MM.1S (cell line): ENCODE data around the gene EPS8L1.

ENCODE experiments used
- DNase-seq: peaks from one replicate; pipeline ENCODE4 v3.0.0-alpha.2; 2015
- H2AFZ ChIP-seq: fragments of 300-600 bp; sonication (generic); 2 replicates; pipeline ENCODE4 v1.6.0; 2016; ENCODE audit warnings: antibody characterized with exemption, low read length
- H3F3A ChIP-seq: fragments of 300-600 bp; sonication (generic); 2 replicates; pipeline ENCODE4 v1.6.1; 2016; ENCODE audit warnings: mild to moderate bottlenecking, antibody characterized with exemption, low read length, moderate library complexity, mixed read lengths; ENCODE audit not compliant: insufficient read depth
- H3K27ac ChIP-seq: fragments of 300-600 bp; sonication (generic); 2 replicates; pipeline ENCODE4 v1.5.1; 2016; ENCODE audit warnings: mild to moderate bottlenecking, low read length
- H3K27me3 ChIP-seq: fragments of 300-600 bp; sonication (generic); replicated peaks from 2 replicates; pipeline ENCODE4 v1.6.0; 2016; ENCODE audit warnings: low read length; ENCODE audit not compliant: insufficient read depth
- H3K36me3 ChIP-seq: fragments of 300-600 bp; sonication (generic); replicated peaks from 2 replicates; pipeline ENCODE4 v1.6.1; 2016; ENCODE audit warnings: mild to moderate bottlenecking, low read length, mixed read lengths; ENCODE audit not compliant: insufficient read depth
- H3K4me1 ChIP-seq: fragments of 300-600 bp; sonication (generic); 2 replicates; pipeline ENCODE4 v1.6.1; 2016; ENCODE audit warnings: low read length, mixed read lengths
- H3K4me2 ChIP-seq: fragments of 300-600 bp; sonication (generic); 2 replicates; pipeline ENCODE4 v1.6.0; 2016; ENCODE audit warnings: low read depth, low read length
- H3K4me3 ChIP-seq: fragments of 300-600 bp; sonication (generic); 2 replicates; pipeline ENCODE4 v1.5.1; 2016; ENCODE audit warnings: low read length, mixed read lengths
- H3K79me2 ChIP-seq: fragments of 300-600 bp; sonication (generic); 2 replicates; pipeline ENCODE4 v1.6.1; 2016; ENCODE audit warnings: mixed run types, low read length, mixed read lengths
- H3K9ac ChIP-seq: fragments of 300-600 bp; sonication (generic); 2 replicates; pipeline ENCODE4 v1.6.1; 2016; ENCODE audit warnings: low read length, mixed read lengths
- H3K9me2 ChIP-seq: fragments of 300-600 bp; sonication (generic); replicated peaks from 2 replicates; pipeline ENCODE4 v1.6.1; 2016; ENCODE audit warnings: mild to moderate bottlenecking, low read length, mixed read lengths; ENCODE audit not compliant: insufficient read depth
- H3K9me3 ChIP-seq: fragments of 300-600 bp; sonication (generic); replicated peaks from 2 replicates; pipeline ENCODE4 v1.6.1; 2016; ENCODE audit warnings: mild to moderate bottlenecking, low read length, mixed read lengths; ENCODE audit not compliant: insufficient read depth
- H4K20me1 ChIP-seq: fragments of 300-600 bp; sonication (generic); 2 replicates; pipeline ENCODE4 v1.6.1; 2016; ENCODE audit warnings: mild to moderate bottlenecking, low read length, moderate library complexity, mixed read lengths; ENCODE audit not compliant: insufficient read depth
- EZH2 ChIP-seq: fragments of 300-600 bp; sonication (generic); optimal IDR thresholded peaks from 2 replicates; pipeline ENCODE3; 2017; ENCODE audit warnings: low read depth, mild to moderate bottlenecking, antibody characterized with exemption, low read length, mixed read lengths
- EZH2phosphoT487 ChIP-seq: fragments of 300-600 bp; sonication (generic); IDR thresholded peaks from 2 replicates; pipeline ENCODE4 v1.6.1; 2018; ENCODE audit warnings: antibody characterized with exemption, low read length
- TF ChIP-seq, protein P1 (sequence below): fragments of 300-600 bp; sonication (generic); IDR thresholded peaks from 2 replicates; pipeline ENCODE4 v1.5.1; 2016; ENCODE audit warnings: antibody characterized with exemption, low read length, mixed read lengths

EPS8L1 gene

DNA sequence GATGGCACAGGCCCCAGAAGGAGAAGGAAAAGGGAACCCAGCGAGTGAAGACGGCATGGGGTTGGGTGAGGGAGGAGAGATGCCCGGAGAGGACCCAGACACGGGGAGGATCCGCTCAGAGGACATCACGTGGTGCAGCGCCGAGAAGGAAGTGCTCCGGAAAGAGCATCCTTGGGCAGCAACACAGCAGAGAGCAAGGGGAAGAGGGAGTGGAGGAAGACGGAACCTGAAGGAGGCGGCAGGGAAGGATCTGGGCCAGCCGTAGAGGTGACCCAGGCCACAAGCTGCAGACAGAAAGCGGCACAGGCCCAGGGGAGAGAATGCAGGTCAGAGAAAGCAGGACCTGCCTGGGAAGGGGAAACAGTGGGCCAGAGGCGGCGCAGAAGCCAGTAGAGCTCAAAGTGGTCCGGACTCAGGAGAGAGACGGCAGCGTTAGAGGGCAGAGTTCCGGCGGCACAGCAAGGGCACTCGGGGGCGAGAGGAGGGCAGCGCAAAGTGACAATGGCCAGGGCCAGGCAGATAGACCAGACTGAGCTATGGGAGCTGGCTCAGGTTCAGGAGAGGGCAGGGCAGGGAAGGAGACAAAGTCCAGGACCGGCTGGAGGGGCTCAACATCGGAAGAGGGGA, 40.7 kb downstream of the EPS8L1 start:
- Histone ChIP-seq H3F3A (0 out of 2 replicates have a peak, but pooled peaks cover 4% of the 10 kb centered on the region), H3K4me1 (peaks cover 10% of the 10 kb centered on the region; the same call in 1 of the 2 replicates), H3K79me2 (peaks cover 54% of the 10 kb centered on the region), H3K4me2 (peak overlapping the region; percentile 93), H3K36me3 (no peaks in the 10 kb centered on the region), H3K4me3 (peak overlapping the region; percentile 79), H3K9me3 (no peaks in the 10 kb centered on the region), H4K20me1 (no peaks in the 10 kb centered on the region), H3K9ac (peak overlapping the region; percentile 72), H3K27me3 (peaks cover 23% of the 10 kb centered on the region), H3K27ac (peak overlapping the region; percentile 24; the same call in 1 of the 2 replicates), H3K9me2 (no peaks in the 10 kb centered on the region), H2AFZ (0 out of 2 replicates have a peak overlapping the region, but pooled peaks have one; percentile 17)
- DNase-seq, result peak; percentile 34
- no peak for TF ChIP-seq EZH2

DNA sequence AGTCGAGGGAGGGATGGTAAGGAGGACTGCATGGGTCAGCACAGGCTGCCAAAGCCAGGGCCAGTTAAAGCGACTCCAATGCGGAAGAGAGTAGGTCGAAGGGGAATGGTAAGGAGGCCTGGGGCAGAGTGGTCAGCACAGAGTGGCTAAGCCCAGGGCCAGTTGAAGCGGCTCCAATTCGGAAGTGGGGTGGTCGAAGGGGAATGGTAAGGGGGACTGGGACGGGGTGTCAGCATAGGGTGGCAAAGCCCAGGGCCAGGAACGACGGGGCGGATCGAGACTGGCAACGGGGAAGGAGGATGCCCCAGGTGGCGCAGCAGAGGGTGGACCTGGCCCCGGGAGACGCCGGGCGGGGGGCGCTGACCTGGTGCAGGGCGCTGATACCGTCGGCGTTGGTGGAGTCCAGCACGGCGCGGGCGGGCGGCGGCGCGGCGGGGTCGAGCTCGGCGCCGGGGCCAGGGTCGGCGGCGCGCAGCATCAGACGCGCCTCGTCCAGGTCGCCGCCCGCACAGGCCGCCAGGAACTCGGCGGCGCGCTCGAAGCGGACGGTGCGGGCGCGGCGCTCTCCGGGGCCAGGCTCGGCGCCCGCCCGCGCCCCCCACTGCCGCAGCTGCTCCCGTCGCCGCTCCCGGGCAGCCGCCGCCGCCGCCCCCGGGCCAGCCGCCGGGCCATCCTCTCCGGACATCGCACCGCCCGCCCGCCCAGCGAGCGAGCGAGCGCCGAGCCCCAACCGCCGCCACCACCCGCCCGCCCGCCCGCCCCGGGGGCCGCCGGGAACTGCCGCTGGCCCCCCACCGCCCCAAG, 41.4 kb downstream of the EPS8L1 start, which contains the start of gene PPP1R12C:
TSS of gene PPP1R12C (minus strand) at position 779 of the 804 bp plus-strand sequence. CDS start at position 685, 94 bp downstream.
- peak within 1 kb of the TSS; percentile 72 for H3K9ac ChIP-seq
- DNase-seq, result no peak
- peaks cover 10% of the 10 kb centered on the region; the same call in 1 of the 2 replicates for H3K4me1 ChIP-seq
- H4K20me1 ChIP-seq, result no peaks in the 10 kb centered on the region
- peak within 1 kb of the TSS; percentile 93 for H3K4me2 ChIP-seq
- peak within 1 kb of the TSS; percentile 81 for H3K4me3 ChIP-seq
- peak within 1 kb of the TSS; percentile 83 for H2AFZ ChIP-seq
- H3K79me2 ChIP-seq, result peaks cover 49% of the 10 kb centered on the region
- peaks cover 30% of the 10 kb centered on the region for H3K27me3 ChIP-seq
- H3K36me3 ChIP-seq, result no peaks in the 10 kb centered on the region
- peak within 1 kb of the TSS; percentile 24; the same call in 1 of the 2 replicates for H3K27ac ChIP-seq
- H3K9me2 ChIP-seq, result no peaks in the 10 kb centered on the region
- TF ChIP-seq EZH2 (no peak), EZH2phosphoT487 (no peak)
- TF ChIP-seq, protein P1, sequence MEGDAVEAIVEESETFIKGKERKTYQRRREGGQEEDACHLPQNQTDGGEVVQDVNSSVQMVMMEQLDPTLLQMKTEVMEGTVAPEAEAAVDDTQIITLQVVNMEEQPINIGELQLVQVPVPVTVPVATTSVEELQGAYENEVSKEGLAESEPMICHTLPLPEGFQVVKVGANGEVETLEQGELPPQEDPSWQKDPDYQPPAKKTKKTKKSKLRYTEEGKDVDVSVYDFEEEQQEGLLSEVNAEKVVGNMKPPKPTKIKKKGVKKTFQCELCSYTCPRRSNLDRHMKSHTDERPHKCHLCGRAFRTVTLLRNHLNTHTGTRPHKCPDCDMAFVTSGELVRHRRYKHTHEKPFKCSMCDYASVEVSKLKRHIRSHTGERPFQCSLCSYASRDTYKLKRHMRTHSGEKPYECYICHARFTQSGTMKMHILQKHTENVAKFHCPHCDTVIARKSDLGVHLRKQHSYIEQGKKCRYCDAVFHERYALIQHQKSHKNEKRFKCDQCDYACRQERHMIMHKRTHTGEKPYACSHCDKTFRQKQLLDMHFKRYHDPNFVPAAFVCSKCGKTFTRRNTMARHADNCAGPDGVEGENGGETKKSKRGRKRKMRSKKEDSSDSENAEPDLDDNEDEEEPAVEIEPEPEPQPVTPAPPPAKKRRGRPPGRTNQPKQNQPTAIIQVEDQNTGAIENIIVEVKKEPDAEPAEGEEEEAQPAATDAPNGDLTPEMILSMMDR, result no peak
- 0 out of 2 replicates have a peak, but pooled peaks cover 4% of the 10 kb centered on the region for H3F3A ChIP-seq
- H3K9me3 ChIP-seq, result no peaks in the 10 kb centered on the region

DNA sequence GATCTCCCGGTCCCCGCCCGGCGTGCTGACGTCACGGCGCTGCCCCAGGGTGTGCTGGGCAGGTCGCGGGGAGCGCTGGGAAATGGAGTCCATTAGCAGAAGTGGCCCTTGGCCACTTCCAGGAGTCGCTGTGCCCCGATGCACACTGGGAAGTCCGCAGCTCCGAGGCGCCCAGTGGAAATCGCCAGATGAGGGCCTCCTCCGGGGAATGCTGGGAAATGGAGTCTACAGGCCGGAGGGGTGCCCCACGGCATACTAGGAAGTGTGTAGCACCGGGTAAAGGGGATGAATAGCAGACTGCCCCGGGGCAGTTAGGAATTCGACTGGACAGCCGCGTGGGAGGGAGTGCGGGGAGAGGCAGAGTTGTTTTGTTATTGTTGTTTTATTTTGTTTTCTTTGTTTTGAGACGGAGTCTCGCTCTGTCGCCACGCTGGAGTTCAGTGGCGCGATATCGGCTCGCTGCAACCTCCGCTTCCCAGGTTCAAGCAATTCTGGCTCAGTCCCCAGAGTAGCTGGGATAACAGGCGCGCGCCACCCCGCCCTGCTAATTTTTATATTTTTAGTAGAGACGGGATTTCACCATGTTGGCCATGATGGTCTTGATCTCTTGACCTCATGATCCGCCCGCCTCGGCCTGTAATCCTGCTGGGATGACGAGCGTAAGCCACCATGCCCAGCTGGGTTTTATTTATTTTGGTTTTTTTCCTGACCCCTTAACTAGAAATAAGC, 42.2 kb downstream of the EPS8L1 start:
- Histone ChIP-seq H3F3A (0 out of 2 replicates have a peak, but pooled peaks cover 4% of the 10 kb centered on the region), H3K4me3 (peak overlapping the region; percentile 81), H3K9me2 (no peaks in the 10 kb centered on the region), H3K9ac (peak overlapping the region; percentile 22; the same call in 1 of the 2 replicates), H3K27me3 (peaks cover 38% of the 10 kb centered on the region), H2AFZ (peak overlapping the region; percentile 83), H3K36me3 (no peaks in the 10 kb centered on the region), H4K20me1 (no peaks in the 10 kb centered on the region), H3K9me3 (no peaks in the 10 kb centered on the region), H3K4me1 (peaks cover 10% of the 10 kb centered on the region; the same call in 1 of the 2 replicates), H3K4me2 (peak overlapping the region; percentile 74), H3K27ac (no peak overlapping the region), H3K79me2 (peaks cover 42% of the 10 kb centered on the region)
- TF ChIP-seq EZH2phosphoT487, result no peak
- TF ChIP-seq EZH2, result no peak
- TF ChIP-seq, protein P1, result no peak
- peak; percentile 99 for DNase-seq
